HCT116 (cell line): Measurements from ENCODE around the gene RBMS1. TPM values are rescaled to one million over a fixed set of nuclear protein-coding genes. Genes with fewer than 3 reads are reported as not detected.

Experiments used
- ATAC-seq: fragments of 200-7000 bp; cut with Tn5 transposase; 2 replicates; pipeline ENCODE4 v1.9.1; 2020; ENCODE audit warnings: mild to moderate bottlenecking, moderate library complexity
- BruUV-seq: library from RNA; stranded (reverse); fragments of 400-500 nt; replicated peaks from 2 replicates; lab custom pipeline; 2021; lab: Mats Ljungman, UMichigan
- CTCF ChIA-PET: fragments of 300-600 bp; sonication (Branson Sonifier 250); formaldehyde crosslinking; loops from one replicate; lab custom pipeline; 2021; ENCODE audit warnings: antibody characterized with exemption; lab: Charles Lee
- POLR2A ChIA-PET: fragments of 300-600, 350-600 bp; sonication (Branson Sonifier 250); formaldehyde crosslinking; loops from one replicate; lab custom pipeline; 2021; ENCODE audit warnings: antibody characterized with exemption; lab: Charles Lee
- RAD21 ChIA-PET, 2 experiments: fragments of 300-600 bp; sonication (Branson Sonifier 250); formaldehyde crosslinking; loops; one replicate each; lab custom pipeline; 2023; ENCODE audit warnings: low total read pairs in 2 of 2; ENCODE audit not compliant: uncharacterized antibody in 2 of 2, unreplicated experiment in 2 of 2, low non-redundant PET in 1 of 2; lab: Charles Lee
- DNase-seq: peaks from one replicate; pipeline ENCODE4 v3.0.0-alpha.2; 2010; ENCODE audit warnings: low read depth, low spot score
- H2AFZ ChIP-seq: fragments of 200-600 bp; shearing (Covaris generic), sonication (generic); 2 replicates; pipeline ENCODE4 v1.6.1; 2017; ENCODE audit warnings: low read depth, mixed run types, mixed read lengths, antibody characterized with exemption, low read length; ENCODE audit not compliant: poor library complexity, severe bottlenecking
- H3K27ac ChIP-seq: 2 replicates; pipeline ENCODE4 v1.5.1; 2012; ENCODE audit warnings: low read depth, low read length
- H3K27me3 ChIP-seq: fragments of 200-600 bp; sonication (generic); 2 replicates; pipeline ENCODE4 v1.6.1; 2016; ENCODE audit warnings: mixed run types, low read length, mixed read lengths; ENCODE audit not compliant: insufficient read depth
- H3K36me3 ChIP-seq, 2 experiments: fragments of 200-500 bp in 1 of 2; fragments of 200-600 bp in 1 of 2; sonication (Bioruptor generic) in 1 of 2; sonication (generic) in 1 of 2; 2 replicates each; pipeline versions ENCODE4 v1.5.1 to v1.6.1; 2014 to 2016; ENCODE audit warnings: low read length in 2 of 2, inconsistent platforms in 1 of 2, mixed read lengths in 1 of 2, mixed run types in 1 of 2; ENCODE audit not compliant: insufficient read depth in 2 of 2, control insufficient read depth in 1 of 2
- H3K4me1 ChIP-seq, 2 experiments: fragments of 200-600 bp in 1 of 2; sonication (generic) in 1 of 2; 2 replicates each; pipeline versions ENCODE4 v1.5.1 to v1.6.1; 2012 to 2017; ENCODE audit warnings: low read length in 2 of 2, inconsistent platforms in 1 of 2, mild to moderate bottlenecking in 1 of 2, mixed read lengths in 1 of 2, mixed run types in 1 of 2, moderate library complexity in 1 of 2; ENCODE audit not compliant: insufficient read depth in 2 of 2, control insufficient read depth in 1 of 2
- H3K4me2 ChIP-seq: fragments of 200-600 bp; sonication (generic); 2 replicates; pipeline ENCODE4 v1.6.1; 2017; ENCODE audit warnings: mixed run types, low read length, mixed read lengths
- H3K4me3 ChIP-seq, 2 experiments: fragments of 200-600 bp in 1 of 2; sonication (generic) in 1 of 2; replicated peaks in 1 of 2; 2 replicates each; pipeline ENCODE4 v1.5.1; 2011 to 2016; ENCODE audit warnings: low read length in 2 of 2, control low read depth in 1 of 2, low read depth in 1 of 2, mild to moderate bottlenecking in 1 of 2, mixed read lengths in 1 of 2, mixed run types in 1 of 2
- H3K79me2 ChIP-seq: fragments of 200-600 bp; sonication (generic); 2 replicates; pipeline ENCODE4 v1.6.1; 2017; ENCODE audit warnings: mild to moderate bottlenecking, mixed run types, low read length, moderate library complexity, mixed read lengths; ENCODE audit not compliant: insufficient read depth
- H3K9ac ChIP-seq: fragments of 200-600 bp; sonication (generic); 2 replicates; pipeline ENCODE4 v1.6.1; 2016; ENCODE audit warnings: low read length, mixed read lengths
- H3K9me2 ChIP-seq: fragments of 200-600 bp; sonication (generic), shearing (Covaris generic); 2 replicates; pipeline ENCODE4 v1.6.1; 2017; ENCODE audit warnings: mixed run types, mild to moderate bottlenecking, moderate library complexity; ENCODE audit not compliant: insufficient read depth
- H3K9me3 ChIP-seq, 2 experiments: fragments of 200-500 bp in 1 of 2; fragments of 200-600 bp in 1 of 2; sonication (Bioruptor generic) in 1 of 2; sonication (generic) in 1 of 2; 2 replicates each; pipeline ENCODE4 v1.6.1; 2014 to 2017; ENCODE audit warnings: low read length in 2 of 2, mixed read lengths in 2 of 2, inconsistent platforms in 1 of 2, low read depth in 1 of 2, mild to moderate bottlenecking in 1 of 2, mixed run types in 1 of 2, moderate library complexity in 1 of 2; ENCODE audit not compliant: control insufficient read depth in 1 of 2, insufficient read depth in 1 of 2
- H4K20me1 ChIP-seq: fragments of 200-600 bp; sonication (generic), shearing (Covaris generic); 2 replicates; pipeline ENCODE4 v1.6.1; 2017; ENCODE audit warnings: mixed run types, mild to moderate bottlenecking, moderate library complexity; ENCODE audit not compliant: insufficient read depth
- ATF3 ChIP-seq: IDR thresholded peaks from 2 replicates; pipeline ENCODE4 v1.6.1; 2012
- CBX3 ChIP-seq: IDR thresholded peaks from 2 replicates; pipeline ENCODE4 v1.6.1; 2012; ENCODE audit warnings: low read depth
- EGR1 ChIP-seq: IDR thresholded peaks from 2 replicates; pipeline ENCODE4 v1.6.1; 2012; ENCODE audit warnings: low read depth
- EZH2 ChIP-seq: fragments of 200-600 bp; sonication (generic); IDR thresholded peaks from 2 replicates; pipeline ENCODE4 v1.6.1; 2017; ENCODE audit warnings: antibody characterized with exemption, mixed run types
- EZH2phosphoT487 ChIP-seq: fragments of 200-600 bp; IDR thresholded peaks from 2 replicates; pipeline ENCODE4 v1.6.1; 2018; ENCODE audit warnings: antibody characterized with exemption, borderline replicate concordance
- FOSL1 ChIP-seq: IDR thresholded peaks from 2 replicates; pipeline ENCODE4 v1.6.1; 2012; ENCODE audit warnings: low read depth
- JUND ChIP-seq: IDR thresholded peaks from 2 replicates; pipeline ENCODE4 v1.6.1; 2012
- MAX ChIP-seq: IDR thresholded peaks from 2 replicates; pipeline ENCODE4 v1.6.1; 2012
- POLR2A ChIP-seq: IDR thresholded peaks from 2 replicates; pipeline ENCODE4 v1.7.0; 2011; ENCODE audit warnings: borderline replicate concordance; ENCODE audit not compliant: insufficient read depth, insufficient read length; ENCODE audit errors: extremely low read depth
- POLR2AphosphoS5 ChIP-seq: IDR thresholded peaks from 2 replicates; pipeline ENCODE4 v1.6.1; 2011; ENCODE audit warnings: mild to moderate bottlenecking, low read depth, low read length, moderate library complexity
- RAD21 ChIP-seq: IDR thresholded peaks from 2 replicates; pipeline ENCODE4 v1.6.1; 2012; ENCODE audit warnings: low read depth, mild to moderate bottlenecking
- TCF7L2 ChIP-seq: IDR thresholded peaks from 2 replicates; pipeline ENCODE4 v1.7.0; 2011; ENCODE audit warnings: borderline replicate concordance, inconsistent platforms; ENCODE audit not compliant: insufficient read depth, insufficient read length; ENCODE audit errors: extremely low read depth
- YY1 ChIP-seq: IDR thresholded peaks from 2 replicates; pipeline ENCODE4 v1.6.1; 2011; ENCODE audit warnings: low read length, low read depth, moderate library complexity, mild to moderate bottlenecking; ENCODE audit not compliant: insufficient replicate concordance; ENCODE audit errors: extremely low read depth
- ZNF274 ChIP-seq: fragments of 200-500 bp; sonication (Bioruptor generic); IDR thresholded peaks from 2 replicates; pipeline ENCODE4 v1.6.1; 2014; ENCODE audit warnings: mild to moderate bottlenecking, low read depth, low read length, inconsistent platforms
- intact Hi-C: fragments of 100-400 bp; cut with micrococcal nuclease; formaldehyde crosslinking; loops from 2 replicates; pipeline ENCODE4 v1.10.0; 2022
- total RNA-seq: library from RNA; stranded (reverse); gene quantifications from one replicate; pipeline ENCODE4 v1.2.1, GENCODE V29; 2021; ENCODE audit not compliant: unreplicated experiment

The RBMS1 gene
- total RNA-seq, 1 experiment from 2014 or later: 17.6 TPM

- no peak overlapping the region for H3K4me3 ChIP-seq
- intact Hi-C loops: no loop called here
- DNase-seq: no peak
Measured at GRCh38 chr2:160289126-160289525, 204.5 kb downstream of the RBMS1 start.

GRCh38 chr2:160288324-160288723 lies 205.3 kb downstream of the RBMS1 start:
- Histone ChIP-seq H2AFZ (no peak overlapping the region), H4K20me1 (no peaks in the 10 kb centered on the region), H3K4me3 (no peak overlapping the region), H3K9me3 (no peaks in the 10 kb centered on the region), H3K36me3 (no peaks in the 10 kb centered on the region)
- RAD21 ChIA-PET: no interaction called here
- no peak for DNase-seq
- no peak for TF ChIP-seq POLR2A
- TF ChIP-seq JUND: no peak
- TF ChIP-seq RAD21: no peak
- no peak for TF ChIP-seq MAX
- TF ChIP-seq FOSL1: no peak
- no peak for TF ChIP-seq CBX3
- no peak for TF ChIP-seq TCF7L2
- no peak for TF ChIP-seq POLR2AphosphoS5
- TF ChIP-seq ZNF274: no peak
- no peak for TF ChIP-seq EGR1
- TF ChIP-seq YY1: no peak
- TF ChIP-seq, all 23 proteins: peak for 0
- Histone ChIP-seq H3K4me2 (no peak overlapping the region), H3K79me2 (no peaks in the 10 kb centered on the region), H3K27me3 (no peaks in the 10 kb centered on the region), H3K27ac (no peak overlapping the region), H3K9me2 (no peaks in the 10 kb centered on the region), H3K9ac (no peak overlapping the region), H3K4me1 (no peaks in the 10 kb centered on the region)
- CTCF ChIA-PET: no interaction called here
- no peak for ATAC-seq
- no TSS peak for BruUV-seq
- intact Hi-C loops: no loop called here
- POLR2A ChIA-PET: no interaction called here

More at GRCh38 chr2:160289126-160289525, 204.5 kb downstream of the RBMS1 start:
- Histone ChIP-seq H2AFZ (no peak overlapping the region), H3K9ac (no peak overlapping the region), H3K27ac (no peak overlapping the region), H3K9me2 (no peaks in the 10 kb centered on the region), H3K4me2 (no peak overlapping the region), H3K79me2 (no peaks in the 10 kb centered on the region), H3K9me3 (no peaks in the 10 kb centered on the region), H3K27me3 (no peaks in the 10 kb centered on the region), H3K4me1 (peaks cover 0 to 4% of the 10 kb centered on the region in 2 experiments; a peak in 1 of 4 replicates), H4K20me1 (no peaks in the 10 kb centered on the region), H3K36me3 (no peaks in the 10 kb centered on the region)
- ChIA-PET CTCF (interaction anchor here (1.5 to 1.6 kb wide), 2 partner anchors 10 to 36 kb away, joined by 3 to 4 read pairs; no protein-coding TSS in a partner anchor), POLR2A (no interaction called here), RAD21 (no interaction called here)
- no peak for ATAC-seq
- TF ChIP-seq FOSL1 (no peak), EZH2phosphoT487 (no peak), MAX (no peak), RAD21 (no peak), YY1 (no peak), CBX3 (no peak), EZH2 (no peak), EGR1 (no peak), ATF3 (no peak)
- no TSS peak for BruUV-seq
